GM18507 (cell line): ENCODE data around the gene MARCHF3.
"Not testable (repeated sequence)": the region's sequence is repeated elsewhere in the genome, so short reads cannot be mapped to it uniquely, and the experiment has no call there.

Source experiments
- DNase-seq: peaks from one replicate; pipeline ENCODE4 v3.0.0; 2011; ENCODE audit warnings: low read depth; ENCODE audit not compliant: insufficient read length; ENCODE audit errors: extremely low spot score
- FAIRE-seq: peaks from 2 replicates; lab custom pipeline; 2011; peaks lifted over from hg19 to GRCh38; lab: Jason Lieb, UNC

MARCHF3 gene

GRCh38 chr5:127053551-127053950, 23.2 kb upstream of the MARCHF3 start:
- FAIRE-seq, DNase-seq: not testable (repeated sequence)

- FAIRE-seq = no peak
- DNase-seq = no peak
Measured at GRCh38 chr5:127053049-127053448, 22.7 kb upstream of the MARCHF3 start.

GRCh38 chr5:127051591-127051990, 21.2 kb upstream of the MARCHF3 start:
- FAIRE-seq (no peak), DNase-seq (no peak)

- DNase-seq = no peak
- FAIRE-seq = no peak
Measured at GRCh38 chr5:127046343-127047072, 16.1 kb upstream of the MARCHF3 start.

GRCh38 chr5:127042593-127042992, 12.2 kb upstream of the MARCHF3 start:
- FAIRE-seq (no peak), DNase-seq (no peak)

- FAIRE-seq (no peak), DNase-seq (no peak)
Measured at GRCh38 chr5:127041571-127041970, 11.2 kb upstream of the MARCHF3 start.

- DNase-seq = no peak
Measured at GRCh38 chr5:127040796-127041520, 10.6 kb upstream of the MARCHF3 start.

GRCh38 chr5:127038550-127038949, 8.2 kb upstream of the MARCHF3 start:
- DNase-seq = no peak
- FAIRE-seq = no peak

More at GRCh38 chr5:127040796-127041520, 10.6 kb upstream of the MARCHF3 start:
- FAIRE-seq = no peak

GRCh38 chr5:127031863-127032232, 1.5 kb upstream of the MARCHF3 start:
- DNase-seq = no peak
- FAIRE-seq = no peak

- FAIRE-seq (no peak), DNase-seq (no peak)
Measured at GRCh38 chr5:127031147-127031862, 947 bp upstream of the MARCHF3 start.

- DNase-seq (peak; percentile 26), FAIRE-seq (peak; percentile 46)
Measured at GRCh38 chr5:127029581-127030258, 638 bp downstream of the MARCHF3 start.

GRCh38 chr5:127028822-127029457, 1.4 kb downstream of the MARCHF3 start:
- DNase-seq (no peak), FAIRE-seq (peak; percentile 49)

- no peak for FAIRE-seq
Measured at GRCh38 chr5:127027539-127027938, 2.8 kb downstream of the MARCHF3 start.

GRCh38 chr5:127026166-127026565, 4.2 kb downstream of the MARCHF3 start:
- no peak for DNase-seq
- no peak for FAIRE-seq

More at GRCh38 chr5:127027539-127027938, 2.8 kb downstream of the MARCHF3 start:
- DNase-seq = no peak

- no peak for FAIRE-seq
- no peak for DNase-seq
Measured at GRCh38 chr5:127025467-127025866, 4.9 kb downstream of the MARCHF3 start.

GRCh38 chr5:127024821-127025220, 5.5 kb downstream of the MARCHF3 start:
- FAIRE-seq = no peak
- no peak for DNase-seq

- FAIRE-seq, DNase-seq: not testable (repeated sequence)
Measured at GRCh38 chr5:127023552-127024191, 6.7 kb downstream of the MARCHF3 start.

- DNase-seq (no peak), FAIRE-seq (no peak)
Measured at GRCh38 chr5:127022846-127023245, 7.5 kb downstream of the MARCHF3 start.

GRCh38 chr5:127019928-127020327, 10.4 kb downstream of the MARCHF3 start:
- DNase-seq (no peak), FAIRE-seq (no peak)
